Sigmoid colon (tissue), 7 donors: ENCODE measurements around the gene FDPS. TPM values are rescaled to one million over a fixed set of nuclear protein-coding genes. Genes with fewer than 3 reads are reported as not detected.

Source experiments
- DNase-seq: peaks from one replicate; pipeline ENCODE4 v3.0.0-alpha.2; 2019
- H3K27ac ChIP-seq, 4 donors: fragments of 200-600 bp; sonication (generic); one replicate each; pipeline ENCODE4 v1.5.1; 2016 to 2019; ENCODE audit warnings: mild to moderate bottlenecking in 1 of 4
- H3K27me3 ChIP-seq, 3 donors: fragments of 200-600 bp; sonication (generic); one replicate each; pipeline ENCODE4 v1.5.1; 2019; ENCODE audit warnings: mild to moderate bottlenecking in 1 of 3
- H3K36me3 ChIP-seq, 4 donors: fragments of 200-600 bp; sonication (generic); one replicate each; pipeline ENCODE4 v1.5.1; 2016 to 2019
- H3K4me1 ChIP-seq, 4 donors: fragments of 200-600 bp; sonication (generic); one replicate each; pipeline ENCODE4 v1.5.1; 2017 to 2019
- H3K4me3 ChIP-seq, 4 donors: fragments of 200-600 bp; sonication (generic); one replicate each; pipeline ENCODE4 v1.5.1; 2017 to 2019; ENCODE audit warnings: mild to moderate bottlenecking in 2 of 4, moderate library complexity in 1 of 4
- H3K9me3 ChIP-seq, 4 donors: fragments of 200-600 bp in 3 of 4; sonication (generic) in 3 of 4; one replicate each; pipeline versions ENCODE4 v1.5.1 to v1.6.1; 2013 to 2019
- EP300 ChIP-seq, 4 donors: sonication (generic); formaldehyde crosslinking; IDR thresholded peaks; one replicate each; pipeline ENCODE4 v1.6.1; 2017; ENCODE audit warnings: antibody characterized with exemption in 4 of 4
- POLR2A ChIP-seq, 2 donors: fragments of 450-650 bp; IDR thresholded peaks; one replicate each; pipeline ENCODE4 v1.6.1; 2016; ENCODE audit warnings: antibody characterized with exemption in 2 of 2, mild to moderate bottlenecking in 2 of 2, moderate library complexity in 2 of 2
- POLR2AphosphoS5 ChIP-seq, 4 donors: sonication (generic); formaldehyde crosslinking; IDR thresholded peaks; one replicate each; pipeline ENCODE4 v1.6.1; 2017; ENCODE audit warnings: antibody characterized with exemption in 4 of 4
- WGBS, 2 donors: extraction: QIAGEN DNeasy Blood & Tissue Kit; methylation state at CpG; one replicate each; pipeline ENCODE4 v1.1.7; 2013; 5-methylcytosine and 5-hydroxymethylcytosine counted together
- intact Hi-C: fragments of 100-400 bp; cut with DNase I; formaldehyde crosslinking; loops from one replicate; pipeline ENCODE4 v1.15.1; 2023
- polyA plus RNA-seq, 3 donors: library from polyadenylated mRNA; stranded (reverse); fragments of 200-250 nt; gene quantifications; one replicate each; pipeline ENCODE4 v1.2.3, GENCODE V29; 2013
- total RNA-seq, 4 donors: library from RNA; depleted of rRNA; stranded (reverse); fragments of >200 nt; gene quantifications; one replicate each; pipeline ENCODE4 v1.1.0, GENCODE V29; 2016
- TF ChIP-seq, protein P1 (sequence below), 4 experiments: fragments of 450-650 bp in 3 of 4; fragments of 200-600 bp in 1 of 4; IDR thresholded peaks; one replicate each; pipeline ENCODE4 v1.5.1; 2016 to 2019; ENCODE audit warnings: antibody characterized with exemption in 4 of 4, mild to moderate bottlenecking in 3 of 4, moderate library complexity in 2 of 4
- donor health status: healthy with polysubstance abuse.
- donor health status: Bipolar disorder and iron deficiency.
- donor health status: healthy.

Gene FDPS
- total and polyA plus RNA-seq, 7 donors, result 73.7 to 570 (median 96.8) TPM

DNA sequence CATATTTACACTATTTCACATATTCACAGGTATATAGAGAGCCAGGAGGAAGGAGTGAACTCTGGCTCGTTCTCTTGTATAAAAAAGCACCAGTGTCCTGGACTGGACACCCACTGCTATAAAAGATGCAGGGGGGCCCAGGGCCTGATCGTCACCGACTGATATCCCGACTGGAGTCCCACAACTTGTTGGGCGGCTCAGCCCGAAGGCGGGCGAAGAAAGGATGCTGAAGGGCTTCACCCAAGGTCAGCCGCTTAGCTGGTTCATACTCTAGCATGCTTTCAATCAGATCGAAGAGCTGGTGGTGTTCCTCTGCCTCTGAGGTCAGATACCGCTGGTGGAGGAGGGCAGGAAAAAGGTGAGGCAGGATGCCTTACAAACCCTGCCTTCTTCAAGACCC is 45.6 kb upstream of the FDPS start:
- Histone ChIP-seq H3K27ac (peak overlapping the region; percentile 86 to 91 (median 87)), H3K4me1 (peaks cover 0 to 26% (median 19%) of the 10 kb centered on the region in 4 donors), H3K9me3 (no peaks in the 10 kb centered on the region), H3K27me3 (no peaks in the 10 kb centered on the region), H3K4me3 (no peak overlapping the region), H3K36me3 (peaks cover 36 to 74% (median 45%) of the 10 kb centered on the region in 4 donors)
- peak; percentile 64 for DNase-seq
- intact Hi-C loops, result no loop called here
- TF ChIP-seq EP300 (IDR thresholded peaks at IDR 0.05), result no peak
- TF ChIP-seq, protein P1, sequence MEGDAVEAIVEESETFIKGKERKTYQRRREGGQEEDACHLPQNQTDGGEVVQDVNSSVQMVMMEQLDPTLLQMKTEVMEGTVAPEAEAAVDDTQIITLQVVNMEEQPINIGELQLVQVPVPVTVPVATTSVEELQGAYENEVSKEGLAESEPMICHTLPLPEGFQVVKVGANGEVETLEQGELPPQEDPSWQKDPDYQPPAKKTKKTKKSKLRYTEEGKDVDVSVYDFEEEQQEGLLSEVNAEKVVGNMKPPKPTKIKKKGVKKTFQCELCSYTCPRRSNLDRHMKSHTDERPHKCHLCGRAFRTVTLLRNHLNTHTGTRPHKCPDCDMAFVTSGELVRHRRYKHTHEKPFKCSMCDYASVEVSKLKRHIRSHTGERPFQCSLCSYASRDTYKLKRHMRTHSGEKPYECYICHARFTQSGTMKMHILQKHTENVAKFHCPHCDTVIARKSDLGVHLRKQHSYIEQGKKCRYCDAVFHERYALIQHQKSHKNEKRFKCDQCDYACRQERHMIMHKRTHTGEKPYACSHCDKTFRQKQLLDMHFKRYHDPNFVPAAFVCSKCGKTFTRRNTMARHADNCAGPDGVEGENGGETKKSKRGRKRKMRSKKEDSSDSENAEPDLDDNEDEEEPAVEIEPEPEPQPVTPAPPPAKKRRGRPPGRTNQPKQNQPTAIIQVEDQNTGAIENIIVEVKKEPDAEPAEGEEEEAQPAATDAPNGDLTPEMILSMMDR (IDR thresholded peaks at IDR 0.05), result no peak
- no peak for TF ChIP-seq POLR2A (IDR thresholded peaks at IDR 0.05)
- no peak for TF ChIP-seq POLR2AphosphoS5 (IDR thresholded peaks at IDR 0.05)
- WGBS, 2 donors, result 89 to 92% methylated on average over 11 of the region's 11 CpGs

DNA sequence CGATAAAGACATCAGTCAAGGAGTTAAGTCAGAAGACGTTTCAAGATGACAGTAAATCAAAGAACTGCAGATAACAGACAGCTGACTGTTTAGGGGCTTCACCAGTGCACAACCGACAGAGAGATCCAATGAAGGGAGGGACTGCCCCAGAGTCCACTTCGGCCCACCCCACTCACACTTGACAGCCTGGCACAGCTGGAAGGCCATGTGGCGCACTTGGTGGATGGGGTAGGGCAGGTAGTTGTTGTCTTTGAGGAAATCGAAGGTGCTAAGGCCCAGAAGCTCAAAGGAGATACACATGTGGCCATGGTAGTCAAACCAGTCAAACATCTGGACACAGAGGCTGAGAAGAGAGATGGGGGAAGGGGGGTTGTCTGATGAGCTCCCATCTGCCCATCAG is 42.1 kb upstream of the FDPS start:
- intact Hi-C loops, result loop anchor here (5.0 kb wide), 1 partner anchor 591 kb away; the partner anchor contains the start of genes GON4L and SYT11
- no peaks in the 10 kb centered on the region for H3K9me3 ChIP-seq
- TF ChIP-seq POLR2A (IDR thresholded peaks at IDR 0.05) (no peak), POLR2AphosphoS5 (IDR thresholded peaks at IDR 0.05) (no peak), EP300 (IDR thresholded peaks at IDR 0.05) (no peak)
- TF ChIP-seq, protein P1 (IDR thresholded peaks at IDR 0.05), result no peak
- no peaks in the 10 kb centered on the region for H3K27me3 ChIP-seq
- H3K4me3 ChIP-seq, result no peak overlapping the region
- H3K27ac ChIP-seq, result no peak overlapping the region
- H3K4me1 ChIP-seq, result peaks cover 0 to 18% (median 11%) of the 10 kb centered on the region in 4 donors
- peaks cover 56 to 83% (median 65%) of the 10 kb centered on the region in 4 donors for H3K36me3 ChIP-seq
- DNase-seq, result no peak
- WGBS, 2 donors, result 80 to 91% methylated on average over 6 of the region's 6 CpGs

DNA sequence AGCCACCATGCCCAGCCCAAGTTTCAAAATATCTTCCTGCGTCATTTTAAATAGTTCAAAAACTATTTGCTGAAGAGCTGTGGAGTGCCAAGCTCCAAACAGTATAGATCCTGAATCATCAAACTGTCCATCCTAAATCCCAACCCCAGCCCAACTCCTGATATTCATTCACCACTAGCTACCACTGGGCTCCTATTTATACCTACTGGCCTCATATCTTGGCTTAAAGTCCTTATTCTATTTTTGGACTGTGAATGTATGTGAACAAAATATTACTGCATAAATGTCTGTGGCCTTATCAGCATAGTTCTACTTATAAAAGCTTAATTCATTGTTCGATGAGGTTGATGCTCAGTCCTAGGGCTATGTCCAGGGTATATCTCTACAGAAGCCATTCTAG is 41.3 kb upstream of the FDPS start:
- peaks cover 56 to 83% (median 65%) of the 10 kb centered on the region in 4 donors for H3K36me3 ChIP-seq
- intact Hi-C loops, result loop anchor here (5.0 kb wide), 1 partner anchor 590 kb away; the partner anchor contains the start of genes GON4L and SYT11

DNA sequence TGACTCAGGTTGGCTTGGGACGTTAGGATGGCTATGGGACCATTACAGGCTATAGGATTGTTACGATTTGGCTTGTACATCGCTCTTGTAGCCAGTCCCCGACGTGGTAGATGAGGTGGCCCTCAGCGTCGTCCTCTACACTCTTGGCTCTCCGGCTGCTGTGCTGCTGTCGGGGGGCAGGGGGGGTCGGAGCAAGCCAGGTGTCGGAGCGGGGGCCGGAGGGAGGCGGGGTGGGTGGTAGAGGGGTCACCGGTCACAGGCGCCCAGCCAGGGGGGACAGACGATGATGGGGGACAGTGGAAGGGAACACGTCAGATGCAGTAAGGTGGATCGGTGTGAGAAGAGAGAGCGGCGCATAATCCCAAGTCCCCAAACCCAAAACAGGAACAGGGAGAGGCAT is 40.0 kb upstream of the FDPS start:
- H3K27ac ChIP-seq, result no peak overlapping the region
- H3K36me3 ChIP-seq, result peaks cover 56 to 75% (median 60%) of the 10 kb centered on the region in 4 donors
- intact Hi-C loops, result loop anchor here (5.0 kb wide), 1 partner anchor 589 kb away; the partner anchor contains the start of genes GON4L and SYT11
- H3K9me3 ChIP-seq, result no peaks in the 10 kb centered on the region
- no peaks in the 10 kb centered on the region for H3K27me3 ChIP-seq
- 93 to 94% methylated on average over 21 of the region's 21 CpGs for WGBS, 2 donors
- no peak overlapping the region for H3K4me3 ChIP-seq
- TF ChIP-seq POLR2A (IDR thresholded peaks at IDR 0.05), result no peak
- no peak for TF ChIP-seq EP300 (IDR thresholded peaks at IDR 0.05)
- TF ChIP-seq, protein P1 (IDR thresholded peaks at IDR 0.05), result no peak
- no peak for TF ChIP-seq POLR2AphosphoS5 (IDR thresholded peaks at IDR 0.05)
- peaks cover 0 to 22% (median 16%) of the 10 kb centered on the region in 4 donors for H3K4me1 ChIP-seq
- DNase-seq, result no peak

More for the DNA sequence above, 41.3 kb upstream of the FDPS start:
- TF ChIP-seq EP300 (IDR thresholded peaks at IDR 0.05) (no peak), POLR2AphosphoS5 (IDR thresholded peaks at IDR 0.05) (no peak), POLR2A (IDR thresholded peaks at IDR 0.05) (no peak)
- TF ChIP-seq, protein P1 (IDR thresholded peaks at IDR 0.05), result no peak
- Histone ChIP-seq H3K27me3 (no peaks in the 10 kb centered on the region), H3K4me3 (no peak overlapping the region), H3K4me1 (peaks cover 0 to 24% (median 16%) of the 10 kb centered on the region in 4 donors), H3K27ac (no peak overlapping the region), H3K9me3 (no peaks in the 10 kb centered on the region)
- no peak for DNase-seq
- 95 to 97% methylated on average over 2 of the region's 2 CpGs for WGBS, 2 donors
